GM23338 (cell line): ENCODE measurements around the gene POLR3F. TPM values are rescaled to one million over a fixed set of nuclear protein-coding genes. Genes with fewer than 3 reads are reported as not detected.

ENCODE experiments used
- ATAC-seq: fragments of 200-7000 bp; cut with Tn5 transposase; 3 replicates; pipeline ENCODE4 v1.9.1; 2020
- DNase-seq: peaks from one replicate; pipeline ENCODE4 v3.0.0-alpha.2; 2015; ENCODE audit warnings: low spot score
- H2AFZ ChIP-seq: fragments of 200-600 bp; sonication (generic); 2 replicates; pipeline ENCODE4 v1.8.0; 2016; ENCODE audit warnings: antibody characterized with exemption, mild to moderate bottlenecking, moderate library complexity
- H3F3A ChIP-seq: fragments of 200-600 bp; sonication (generic); replicated peaks from 2 replicates; pipeline ENCODE4 v1.8.0; 2017; ENCODE audit warnings: antibody characterized with exemption, mixed run types, low read depth
- H3K27ac ChIP-seq: fragments of 200-600 bp; sonication (generic); 2 replicates; pipeline ENCODE4 v1.6.1; 2016; ENCODE audit warnings: low read depth
- H3K27me3 ChIP-seq: fragments of 200-600 bp; sonication (generic); 2 replicates; pipeline ENCODE4 v1.8.0; 2016; ENCODE audit warnings: mild to moderate bottlenecking, mixed run types, moderate library complexity; ENCODE audit not compliant: insufficient read depth
- H3K36me3 ChIP-seq: fragments of 200-600 bp; sonication (generic); 2 replicates; pipeline ENCODE4 v1.8.0; 2016; ENCODE audit warnings: mild to moderate bottlenecking; ENCODE audit not compliant: insufficient read depth
- H3K4me1 ChIP-seq: fragments of 200-600 bp; sonication (generic); 2 replicates; pipeline ENCODE4 v1.8.0; 2016; ENCODE audit warnings: mild to moderate bottlenecking, moderate library complexity; ENCODE audit not compliant: insufficient read depth
- H3K4me2 ChIP-seq: fragments of 200-600 bp; sonication (generic); 2 replicates; pipeline ENCODE4 v1.7.1; 2017; ENCODE audit warnings: mixed run types
- H3K4me3 ChIP-seq: fragments of 200-600 bp; sonication (generic); 2 replicates; pipeline ENCODE4 v1.6.1; 2016; ENCODE audit warnings: mixed run types
- H3K79me2 ChIP-seq: fragments of 200-600 bp; sonication (generic); replicated peaks from 2 replicates; pipeline ENCODE4 v1.8.0; 2017; ENCODE audit warnings: mild to moderate bottlenecking; ENCODE audit not compliant: insufficient read depth
- H3K9me2 ChIP-seq: fragments of 200-600 bp; sonication (generic); 2 replicates; pipeline ENCODE4 v1.8.0; 2017; ENCODE audit not compliant: insufficient read depth
- H4K20me1 ChIP-seq: fragments of 200-600 bp; sonication (generic); replicated peaks from 2 replicates; pipeline ENCODE4 v1.8.0; 2017; ENCODE audit warnings: mild to moderate bottlenecking; ENCODE audit not compliant: insufficient read depth
- H3K27ac Mint-ChIP-seq: 2 replicates; pipeline ENCODE4 v1.8.0; 2020; ENCODE audit warnings: inconsistent platforms, mild to moderate bottlenecking, moderate library complexity, mixed read lengths
- H3K27me3 Mint-ChIP-seq: 3 replicates; pipeline ENCODE4 v1.8.0; 2022; ENCODE audit warnings: low read depth, mild to moderate bottlenecking, moderate library complexity, mixed read lengths, inconsistent platforms; ENCODE audit not compliant: insufficient read depth, poor library complexity
- H3K36me3 Mint-ChIP-seq: 3 replicates; pipeline ENCODE4 v1.8.0; 2021; ENCODE audit warnings: low read depth, mild to moderate bottlenecking, inconsistent platforms, moderate library complexity, mixed read lengths
- H3K4me1 Mint-ChIP-seq: 3 replicates; pipeline ENCODE4 v1.8.0; 2020; ENCODE audit warnings: mild to moderate bottlenecking, inconsistent platforms, mixed read lengths
- H3K4me3 Mint-ChIP-seq: 3 replicates; pipeline ENCODE4 v1.8.0; 2021; ENCODE audit warnings: moderate library complexity, mild to moderate bottlenecking, inconsistent platforms, mixed read lengths
- H3K9me3 Mint-ChIP-seq: 3 replicates; pipeline ENCODE4 v1.8.0; 2020; ENCODE audit warnings: moderate library complexity, mild to moderate bottlenecking, inconsistent platforms, mixed read lengths
- CREB1 ChIP-seq: fragments of 250-450 bp; sonication (Bioruptor Pico); IDR thresholded peaks from 2 replicates; pipeline ENCODE4 v1.5.0; 2020; ENCODE audit warnings: low read depth, mild to moderate bottlenecking, moderate library complexity
- CTCF ChIP-seq, 2 experiments: fragments of 200-600 bp in 1 of 2; sonication (generic) in 1 of 2; conservative IDR thresholded peaks; 2 replicates each; pipeline versions ENCODE4 v1.5.1 to v1.6.1; 2016 to 2017; ENCODE audit warnings: antibody characterized with exemption in 2 of 2, low read depth in 2 of 2, mild to moderate bottlenecking in 2 of 2, moderate library complexity in 1 of 2
- ETS1 ChIP-seq: IDR thresholded peaks from 2 replicates; pipeline ENCODE4 v1.6.1; 2016; ENCODE audit warnings: antibody characterized with exemption
- EZH2 ChIP-seq: fragments of 200-600 bp; sonication (generic); IDR thresholded peaks from one replicate; pipeline ENCODE4 v1.8.0; 2017; ENCODE audit warnings: antibody characterized with exemption, mild to moderate bottlenecking, low read depth; ENCODE audit not compliant: unreplicated experiment
- EZH2phosphoT487 ChIP-seq: fragments of 200-600 bp; sonication (generic); IDR thresholded peaks from one replicate; pipeline ENCODE4 v1.8.1; 2018; ENCODE audit warnings: antibody characterized with exemption; ENCODE audit not compliant: unreplicated experiment
- JUNB ChIP-seq: IDR thresholded peaks from one replicate; pipeline ENCODE4 v1.6.1; 2016; ENCODE audit warnings: antibody characterized with exemption; ENCODE audit not compliant: unreplicated experiment
- NANOG ChIP-seq: IDR thresholded peaks from 2 replicates; pipeline ENCODE4 v1.6.1; 2016; ENCODE audit warnings: antibody characterized with exemption, borderline replicate concordance
- POLR2AphosphoS5 ChIP-seq: IDR thresholded peaks from 2 replicates; pipeline ENCODE4 v1.6.1; 2016; ENCODE audit warnings: antibody characterized with exemption, low read depth
- REST ChIP-seq: IDR thresholded peaks from one replicate; pipeline ENCODE4 v1.6.1; 2018; ENCODE audit warnings: antibody characterized with exemption; ENCODE audit not compliant: unreplicated experiment
- STAT1 ChIP-seq: IDR thresholded peaks from one replicate; pipeline ENCODE4 v1.6.1; 2016; ENCODE audit warnings: antibody characterized with exemption; ENCODE audit not compliant: unreplicated experiment
- ZNF114 ChIP-seq: fragments of 250-450 bp; sonication (Bioruptor Pico); IDR thresholded peaks from 2 replicates; pipeline ENCODE4 v1.5.0; 2020; ENCODE audit warnings: mild to moderate bottlenecking, moderate library complexity
- ZNF331 ChIP-seq: fragments of 250-450 bp; sonication (Bioruptor Pico); IDR thresholded peaks from 2 replicates; pipeline ENCODE4 v1.5.0; 2020; ENCODE audit warnings: low read depth, mild to moderate bottlenecking, moderate library complexity
- ZNF462 ChIP-seq: fragments of 250-450 bp; sonication (Bioruptor Pico); IDR thresholded peaks from 2 replicates; pipeline ENCODE4 v1.5.0; 2020; ENCODE audit warnings: mild to moderate bottlenecking, moderate library complexity
- polyA plus RNA-seq: library from polyadenylated mRNA; unstranded; fragments of >200 nt; fragmentation: Nextera tagmentation; extraction: Ambion mirVana; gene quantifications from 2 replicates; pipeline ENCODE4 v1.2.1, GENCODE V29; 2016
- total RNA-seq: library from RNA; depleted of rRNA; stranded (reverse); fragments of >200 nt; shearing (Covaris generic); gene quantifications from 2 replicates; pipeline ENCODE4 v1.2.3, GENCODE V29; 2014

The POLR3F gene
- total and polyA plus RNA-seq, 2 experiments from 2014 or later, result 11.0 to 30.6 TPM

- no peak overlapping the region for H3K4me3 ChIP-seq
- DNase-seq (no peak), ATAC-seq (no peak)
- Mint-ChIP-seq H3K4me3 (no peak overlapping the region), H3K36me3 (no peaks in the 10 kb centered on the region), H3K9me3 (no peaks in the 10 kb centered on the region; the same call in 2 of the 3 replicates), H3K27ac (no peak overlapping the region), H3K4me1 (peaks cover 12% of the 10 kb centered on the region), H3K27me3 (no peaks in the 10 kb centered on the region)
- no peaks in the 10 kb centered on the region for H3K27me3 ChIP-seq
- no peak overlapping the region for H3K27ac ChIP-seq
- no peaks in the 10 kb centered on the region for H3K36me3 ChIP-seq
- no peaks in the 10 kb centered on the region for H3K9me2 ChIP-seq
- H3K79me2 ChIP-seq, result no peaks in the 10 kb centered on the region
- no peaks in the 10 kb centered on the region for H3F3A ChIP-seq
- peaks cover 13% of the 10 kb centered on the region; the same call in 1 of the 2 replicates for H3K4me1 ChIP-seq
- no peaks in the 10 kb centered on the region for H4K20me1 ChIP-seq
- no peak overlapping the region for H2AFZ ChIP-seq
- H3K4me2 ChIP-seq, result no peak overlapping the region
- TF ChIP-seq POLR2AphosphoS5 (no peak), NANOG (no peak), EZH2 (no peak), JUNB (no peak), REST (no peak), CTCF (conservative IDR thresholded peaks at IDR 0.05; ENCODE audit: low read depth in 2 of 2) (no peak), ZNF114 (CRISPR knock-in tag) (no peak), STAT1 (no peak), ETS1 (no peak), ZNF462 (CRISPR knock-in tag) (no peak), CREB1 (no peak), ZNF331 (no peak), EZH2phosphoT487 (no peak)
These were observed 45.6 kb upstream of the POLR3F start for GRCh38 chr20:18421608-18422007.
